Esophagus muscularis mucosa (tissue), 4 donors: ENCODE results near the gene PTPN22. TPM values are rescaled to one million over a fixed set of nuclear protein-coding genes. Genes with fewer than 3 reads are reported as not detected.

Experiments
- DNase-seq: peaks from one replicate; pipeline ENCODE4 v3.0.0-alpha.2; 2017; ENCODE audit errors: extremely low spot score
- H3K27ac ChIP-seq, 4 donors: fragments of 200-600 bp; sonication (generic); replicated peaks in 1 of 4; 1 replicate in 3 of 4; 2 replicates in 1 of 4; pipeline ENCODE4 v1.5.1; 2016 to 2019; ENCODE audit warnings: mild to moderate bottlenecking in 1 of 4
- H3K27me3 ChIP-seq, 4 donors: fragments of 200-600 bp; sonication (generic); one replicate each; pipeline versions ENCODE4 v1.5.1 to v1.6.0; 2016 to 2019
- H3K36me3 ChIP-seq, 4 donors: fragments of 200-600 bp; sonication (generic); one replicate each; pipeline ENCODE4 v1.5.1; 2016 to 2019
- H3K4me1 ChIP-seq, 4 donors: fragments of 200-600 bp; sonication (generic); one replicate each; pipeline ENCODE4 v1.5.1; 2016 to 2019
- H3K4me3 ChIP-seq, 4 donors: fragments of 200-600 bp; sonication (generic); 1 replicate in 2 of 4; 2 replicates in 2 of 4; pipeline ENCODE4 v1.5.1; 2016 to 2019; ENCODE audit warnings: mild to moderate bottlenecking in 4 of 4, moderate library complexity in 1 of 4
- H3K9me3 ChIP-seq, 4 donors: fragments of 200-600 bp; sonication (generic); 1 replicate in 3 of 4; 2 replicates in 1 of 4; pipeline ENCODE4 v1.5.1; 2016 to 2019
- EP300 ChIP-seq: sonication (generic); formaldehyde crosslinking; IDR thresholded peaks from one replicate; pipeline ENCODE4 v1.6.1; 2017; ENCODE audit warnings: antibody characterized with exemption
- POLR2A ChIP-seq: fragments of 450-650 bp; IDR thresholded peaks from one replicate; pipeline ENCODE4 v1.6.1; 2017; ENCODE audit warnings: antibody characterized with exemption, moderate library complexity, mild to moderate bottlenecking, low read depth
- POLR2AphosphoS5 ChIP-seq, 2 donors: sonication (generic); formaldehyde crosslinking; IDR thresholded peaks; one replicate each; pipeline ENCODE4 v1.6.1; 2017; ENCODE audit warnings: antibody characterized with exemption in 2 of 2
- whole genome bisulfite sequencing: methylation state at CpG from one replicate; pipeline ENCODE4 v1.1.5; 2018; 5-methylcytosine and 5-hydroxymethylcytosine counted together
- intact Hi-C: fragments of 100-400 bp; cut with DNase I; formaldehyde crosslinking; loops from one replicate; pipeline ENCODE4 v1.15.1; 2023
- total RNA-seq, 4 donors: library from RNA; depleted of rRNA; stranded (reverse); fragments of >200 nt; gene quantifications; one replicate each; pipeline versions ENCODE4 v1.1.0 to v1.2.1, GENCODE V29; 2016
- TF ChIP-seq, protein P1 (sequence below), 3 experiments: fragments of 200-600 bp in 2 of 3; fragments of 450-650 bp in 1 of 3; sonication (generic) in 2 of 3; IDR thresholded peaks; one replicate each; pipeline ENCODE4 v1.5.1; 2017 to 2019; ENCODE audit warnings: antibody characterized with exemption in 3 of 3, mild to moderate bottlenecking in 2 of 3, moderate library complexity in 1 of 3

The PTPN22 gene
- total RNA-seq, 4 donors from 2014 or later: 0.29 to 2.3 (median 0.63) TPM

- Histone ChIP-seq H3K36me3 (peaks cover 25 to 80% (median 66%) of the 10 kb centered on the region in 4 donors), H3K9me3 (no peaks in the 10 kb centered on the region), H3K27ac (no peak overlapping the region), H3K4me3 (no peak overlapping the region), H3K27me3 (no peaks in the 10 kb centered on the region), H3K4me1 (peaks cover 13 to 19% (median 15%) of the 10 kb centered on the region in 4 donors)
- DNase-seq: no peak
- TF ChIP-seq POLR2A (no peak), POLR2AphosphoS5 (IDR thresholded peaks at IDR 0.05) (no peak), EP300 (no peak)
- TF ChIP-seq, protein P1, sequence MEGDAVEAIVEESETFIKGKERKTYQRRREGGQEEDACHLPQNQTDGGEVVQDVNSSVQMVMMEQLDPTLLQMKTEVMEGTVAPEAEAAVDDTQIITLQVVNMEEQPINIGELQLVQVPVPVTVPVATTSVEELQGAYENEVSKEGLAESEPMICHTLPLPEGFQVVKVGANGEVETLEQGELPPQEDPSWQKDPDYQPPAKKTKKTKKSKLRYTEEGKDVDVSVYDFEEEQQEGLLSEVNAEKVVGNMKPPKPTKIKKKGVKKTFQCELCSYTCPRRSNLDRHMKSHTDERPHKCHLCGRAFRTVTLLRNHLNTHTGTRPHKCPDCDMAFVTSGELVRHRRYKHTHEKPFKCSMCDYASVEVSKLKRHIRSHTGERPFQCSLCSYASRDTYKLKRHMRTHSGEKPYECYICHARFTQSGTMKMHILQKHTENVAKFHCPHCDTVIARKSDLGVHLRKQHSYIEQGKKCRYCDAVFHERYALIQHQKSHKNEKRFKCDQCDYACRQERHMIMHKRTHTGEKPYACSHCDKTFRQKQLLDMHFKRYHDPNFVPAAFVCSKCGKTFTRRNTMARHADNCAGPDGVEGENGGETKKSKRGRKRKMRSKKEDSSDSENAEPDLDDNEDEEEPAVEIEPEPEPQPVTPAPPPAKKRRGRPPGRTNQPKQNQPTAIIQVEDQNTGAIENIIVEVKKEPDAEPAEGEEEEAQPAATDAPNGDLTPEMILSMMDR (IDR thresholded peaks at IDR 0.05): no peak
- intact Hi-C loops: no loop called here
Observed at GRCh38 chr1:113899111-113899510, 27.6 kb upstream of the PTPN22 start.

- no peaks in the 10 kb centered on the region for H3K9me3 ChIP-seq
- 100% methylated on average over 1 of the region's 1 CpG for WGBS
- TF ChIP-seq POLR2AphosphoS5 (IDR thresholded peaks at IDR 0.05) (no peak), EP300 (no peak), POLR2A (no peak)
- TF ChIP-seq, protein P1 (IDR thresholded peaks at IDR 0.05): no peak
- intact Hi-C loops: no loop called here
- no peak overlapping the region for H3K4me3 ChIP-seq
- peaks cover 25 to 86% (median 66%) of the 10 kb centered on the region in 4 donors for H3K36me3 ChIP-seq
- no peaks in the 10 kb centered on the region for H3K27me3 ChIP-seq
- H3K27ac ChIP-seq: no peak overlapping the region
- peaks cover 5 to 11% (median 7%) of the 10 kb centered on the region in 4 donors for H3K4me1 ChIP-seq
- DNase-seq: no peak
Observed at GRCh38 chr1:113898241-113898814, 26.8 kb upstream of the PTPN22 start.

DNA sequence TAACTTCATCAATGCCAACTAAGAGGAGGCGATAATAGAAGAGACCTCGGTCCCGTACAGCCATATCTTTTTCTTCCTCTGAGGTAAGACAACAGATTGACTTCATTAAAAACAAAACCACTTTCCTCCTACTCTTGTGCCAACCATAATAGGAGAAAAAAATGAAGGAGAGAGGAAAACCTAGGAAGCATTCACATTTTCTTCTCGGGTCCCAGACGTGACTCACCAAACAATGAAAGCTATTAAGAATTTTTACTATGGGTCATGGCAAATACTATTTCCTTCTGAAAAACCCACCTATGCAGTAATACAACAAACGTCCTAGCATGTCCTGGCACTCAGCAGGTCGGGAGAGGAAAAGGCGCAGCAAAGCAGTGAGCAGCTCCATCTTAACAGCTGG, 24.4 kb upstream of the PTPN22 start:
- H3K4me1 ChIP-seq: peaks cover 0 to 6% (median 2%) of the 10 kb centered on the region in 4 donors
- no peaks in the 10 kb centered on the region for H3K27me3 ChIP-seq
- H3K4me3 ChIP-seq: no peak overlapping the region
- no peaks in the 10 kb centered on the region for H3K9me3 ChIP-seq
- WGBS: 88% methylated on average over 8 of the region's 8 CpGs
- DNase-seq: no peak
- intact Hi-C loops: no loop called here
- H3K36me3 ChIP-seq: peaks cover 25 to 73% (median 63%) of the 10 kb centered on the region in 4 donors
- no peak overlapping the region for H3K27ac ChIP-seq
- TF ChIP-seq POLR2A: no peak
- no peak for TF ChIP-seq EP300
- TF ChIP-seq, protein P1 (IDR thresholded peaks at IDR 0.05): no peak

GRCh38 chr1:113895098-113895497, 23.6 kb upstream of the PTPN22 start:
- peaks cover 25 to 65% (median 54%) of the 10 kb centered on the region in 4 donors for H3K36me3 ChIP-seq
- H3K27me3 ChIP-seq: no peaks in the 10 kb centered on the region
- WGBS: 67% methylated on average over 6 of the region's 6 CpGs
- peak overlapping the region in 1 of 4 donors; percentile 29 for H3K27ac ChIP-seq
- intact Hi-C loops: no loop called here
- no peaks in the 10 kb centered on the region for H3K9me3 ChIP-seq
- no peak for DNase-seq
- peaks cover 0 to 6% (median 2%) of the 10 kb centered on the region in 4 donors for H3K4me1 ChIP-seq
- no peak for TF ChIP-seq EP300
- TF ChIP-seq POLR2AphosphoS5 (IDR thresholded peaks at IDR 0.05): no peak
- TF ChIP-seq, protein P1 (IDR thresholded peaks at IDR 0.05): no peak
- no peak for TF ChIP-seq POLR2A
- H3K4me3 ChIP-seq: no peak overlapping the region

DNA sequence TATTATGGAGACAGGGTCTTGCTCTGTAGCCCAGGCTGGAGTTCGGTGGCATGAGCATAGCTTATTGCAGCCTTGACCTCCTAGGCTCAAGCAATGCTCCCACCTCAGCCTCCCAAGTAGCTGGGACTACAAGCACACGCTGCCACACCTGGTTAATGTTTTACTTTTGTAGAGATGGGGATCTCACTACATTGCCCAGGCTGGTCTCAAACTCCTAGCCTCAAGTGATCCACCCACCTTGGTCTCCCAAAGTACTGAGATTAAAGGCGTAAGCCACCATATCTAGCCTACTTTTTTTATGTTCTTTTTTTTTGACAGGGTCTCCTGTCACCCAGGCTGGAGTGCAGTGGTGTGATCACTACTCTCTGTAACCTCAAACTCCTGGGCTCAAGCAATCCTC, 21.8 kb upstream of the PTPN22 start:
- Histone ChIP-seq H3K4me3 (no peak overlapping the region), H3K36me3 (peaks cover 21 to 47% (median 39%) of the 10 kb centered on the region in 4 donors), H3K4me1 (peaks cover 0 to 2% (median 0%) of the 10 kb centered on the region in 4 donors), H3K9me3 (no peaks in the 10 kb centered on the region), H3K27me3 (no peaks in the 10 kb centered on the region), H3K27ac (no peak overlapping the region)
- TF ChIP-seq, protein P1 (IDR thresholded peaks at IDR 0.05): no peak
- TF ChIP-seq EP300 (no peak), POLR2AphosphoS5 (IDR thresholded peaks at IDR 0.05) (no peak), POLR2A (no peak)
- intact Hi-C loops: no loop called here
- WGBS: 91% methylated on average over 3 of the region's 3 CpGs
- no peak for DNase-seq
